Left hindlimb (tissue), 1 donor: ENCODE measurements around the gene PET100.

Source experiments
- DNase-seq: peaks from one replicate; pipeline ENCODE4 v3.0.0-alpha.2; 2018

Gene PET100, protein sequence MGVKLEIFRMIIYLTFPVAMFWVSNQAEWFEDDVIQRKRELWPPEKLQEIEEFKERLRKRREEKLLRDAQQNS

DNA sequence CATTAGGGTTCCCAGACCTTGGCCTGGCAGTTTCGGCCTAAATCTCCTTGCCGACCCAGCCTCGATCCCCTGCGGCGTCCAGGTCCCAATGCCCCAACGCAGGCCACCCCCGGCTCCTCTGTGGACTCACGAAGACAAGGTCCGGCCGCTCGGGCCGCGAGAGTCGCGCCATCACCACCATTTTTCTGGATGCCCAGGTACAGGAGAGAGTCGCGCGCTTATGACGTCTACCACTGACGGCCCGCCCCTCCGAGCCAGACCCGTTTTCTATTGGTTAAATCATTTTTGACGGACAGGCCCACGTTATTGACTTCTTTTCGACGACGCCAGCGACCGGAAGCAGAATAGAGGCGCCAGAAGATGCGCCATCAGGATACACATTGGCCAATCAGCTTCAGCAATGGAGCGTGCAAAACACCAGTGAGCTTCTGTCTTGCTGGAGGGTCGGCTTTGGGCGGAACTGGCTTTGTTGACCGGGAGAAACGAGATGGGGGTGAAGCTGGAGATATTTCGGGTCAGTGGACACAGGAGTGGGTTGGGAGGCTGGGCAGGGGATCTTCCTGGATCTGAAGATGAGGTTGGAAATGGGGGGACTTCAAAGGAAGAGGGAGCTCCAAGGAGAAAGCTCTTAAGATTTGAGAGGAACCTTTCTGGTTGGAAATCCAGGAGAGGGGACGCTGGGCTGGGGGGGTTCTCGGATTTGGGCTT is at the start of gene PET100, which contains the start of gene XAB2:
Gene PET100 (plus strand): TSS at position 447 of the 708 bp plus-strand sequence. CDS start 41 bp downstream, at position 488.
Gene XAB2 (minus strand): TSS at position 199 of the 708 bp plus-strand sequence. CDS start 18 bp downstream, at position 181.
- peak; percentile 98 for DNase-seq

DNA sequence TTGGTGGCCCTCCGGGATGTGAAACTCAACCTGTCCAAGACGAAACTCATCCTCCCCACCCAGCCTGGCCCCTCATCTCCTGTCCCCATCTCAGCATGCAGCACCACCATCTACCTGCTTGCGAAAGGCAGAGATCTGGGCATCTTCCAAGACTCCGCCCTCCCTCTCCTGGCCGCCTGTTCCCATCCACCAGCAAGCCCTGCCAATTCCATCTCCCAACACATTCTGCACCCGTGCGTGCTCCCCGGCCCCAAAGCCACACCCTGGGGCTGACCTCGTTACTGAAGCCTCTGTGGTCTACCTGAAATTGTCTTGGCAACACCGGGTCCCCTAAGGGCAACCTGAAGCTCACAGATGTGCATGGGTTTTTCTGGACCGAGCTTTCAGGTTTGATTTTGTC is 47.1 kb upstream of the PET100 start:
- no peak for DNase-seq

DNA sequence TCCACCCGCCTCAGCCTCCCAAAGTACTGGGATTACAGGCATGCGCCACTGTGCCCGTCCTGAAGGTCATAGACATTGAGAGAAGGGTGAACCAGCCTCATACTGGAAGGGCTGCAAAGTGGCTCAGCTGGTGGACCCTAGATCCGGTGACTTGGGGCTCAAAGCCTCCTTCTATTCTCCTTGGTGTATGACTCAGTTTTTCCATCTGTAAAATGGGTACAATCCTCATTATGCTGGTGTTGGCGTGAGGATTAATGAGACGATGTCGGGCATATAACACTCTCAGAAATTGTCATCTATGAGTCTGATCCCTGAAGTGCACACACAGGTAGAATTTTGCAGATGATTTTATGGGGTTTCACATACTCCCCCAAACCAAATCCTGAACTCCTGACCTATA is 39.8 kb upstream of the PET100 start:
- no peak for DNase-seq

DNA sequence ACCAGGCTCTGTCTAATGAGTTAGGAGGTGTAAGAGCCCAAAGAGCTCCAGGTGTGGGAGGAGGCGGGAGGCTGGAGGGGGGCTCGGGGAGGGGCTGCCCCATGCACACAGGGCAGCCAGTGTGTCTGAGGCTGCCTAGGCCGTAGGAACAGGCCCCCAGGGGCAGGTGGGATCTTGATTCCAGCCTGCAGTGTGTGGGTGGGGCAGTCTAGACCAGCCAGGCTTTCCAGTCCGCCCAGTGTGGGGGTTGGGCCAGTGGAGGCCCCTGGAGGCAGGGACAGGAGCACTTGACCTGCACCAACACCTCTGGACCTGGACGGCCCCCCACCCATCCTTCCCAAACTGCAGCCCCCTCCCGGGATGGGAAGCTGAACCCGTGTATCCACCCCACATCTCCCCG is 39.3 kb upstream of the PET100 start:
- no peak for DNase-seq

DNA sequence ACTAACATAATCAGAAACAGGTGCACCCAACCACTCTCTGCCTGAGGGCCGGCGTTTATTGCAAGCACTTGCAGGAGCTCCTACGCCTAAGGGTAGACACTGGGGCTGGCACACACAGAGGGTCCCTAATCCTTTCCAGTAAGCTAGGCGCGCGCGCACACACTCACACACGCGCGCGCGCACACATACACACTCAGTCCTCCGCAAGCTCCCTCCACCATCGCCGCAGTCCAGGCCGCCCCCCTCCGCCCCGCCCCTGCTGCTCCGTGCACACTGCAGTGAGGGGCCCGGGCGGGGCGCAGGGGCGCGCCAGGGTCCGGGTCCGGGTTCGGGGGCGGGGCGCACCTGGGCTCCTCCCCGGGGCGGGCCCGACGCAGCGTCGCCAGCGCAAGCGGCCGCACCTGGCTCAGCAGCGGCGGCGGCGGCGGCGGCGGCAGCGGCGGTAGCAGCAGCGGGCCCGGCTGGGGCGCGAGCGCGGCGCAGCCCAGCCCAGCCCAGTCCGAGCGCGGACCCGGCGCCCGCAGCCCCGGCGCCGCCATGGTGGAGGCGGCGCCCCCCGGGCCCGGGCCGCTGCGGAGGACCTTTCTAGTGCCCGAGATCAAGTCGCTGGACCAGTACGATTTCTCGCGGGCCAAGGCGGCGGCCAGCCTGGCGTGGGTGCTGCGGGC is 34.0 kb upstream of the PET100 start, which contains the start of gene CAMSAP3:
Gene CAMSAP3 (plus strand): TSS at position 398 of the 668 bp plus-strand sequence. CDS start 140 bp downstream, at position 538.
- DNase-seq, result no peak

DNA sequence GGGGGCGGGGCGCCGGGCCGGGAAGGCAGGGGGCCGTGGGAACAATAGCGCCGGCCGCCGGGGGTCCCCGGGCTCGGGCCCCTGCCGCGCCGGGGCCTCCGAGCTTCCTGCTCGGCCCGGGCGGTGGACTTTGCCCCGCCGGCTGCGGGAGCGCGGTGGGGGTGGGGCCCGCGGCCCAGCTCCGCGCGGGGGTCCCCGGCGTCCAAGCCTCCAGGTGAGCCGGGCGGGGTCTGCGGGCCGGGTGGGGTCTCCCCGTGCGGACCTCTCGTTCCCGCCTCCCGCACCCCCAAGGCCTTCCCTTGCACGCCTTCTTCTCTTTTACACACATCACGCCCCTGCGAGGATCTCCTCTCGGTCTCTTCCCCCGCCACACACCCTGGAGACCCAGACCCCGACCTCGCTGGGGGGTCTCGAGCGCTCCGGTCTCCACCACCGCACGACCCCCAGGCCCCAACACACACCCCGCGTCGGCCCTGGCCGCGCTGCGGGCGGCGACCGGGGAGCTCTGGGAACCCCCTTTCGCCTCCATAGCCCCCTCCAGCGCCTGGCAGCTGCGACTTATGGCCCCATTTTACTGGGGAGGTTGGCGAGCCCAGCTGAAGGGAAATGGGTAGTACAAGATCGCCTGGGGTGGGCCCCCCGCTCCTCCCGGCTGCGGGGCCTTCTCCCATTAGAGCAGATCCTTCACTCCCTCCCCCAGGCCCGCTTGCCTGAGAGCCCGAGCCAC is 33.2 kb upstream of the PET100 start:
- DNase-seq, result no peak

DNA sequence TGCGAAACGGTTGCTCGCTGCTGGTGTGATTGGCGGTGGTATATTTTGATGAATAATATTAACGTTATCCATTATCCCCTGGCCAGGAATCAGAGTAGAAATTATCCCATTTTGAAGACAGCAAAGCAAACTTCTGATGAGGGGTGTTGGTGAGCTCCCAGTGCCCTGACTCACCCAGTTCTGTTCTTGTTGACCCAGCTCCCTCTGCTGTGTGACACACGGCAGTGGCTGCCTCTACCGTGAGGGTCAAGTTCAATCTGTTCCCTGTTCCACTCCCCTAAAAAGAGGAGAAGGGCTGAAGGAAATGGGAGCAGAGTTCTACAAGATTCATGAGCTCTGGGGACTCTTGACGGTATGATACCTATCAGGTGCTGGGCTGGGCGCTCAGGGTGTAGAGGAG is 31.9 kb upstream of the PET100 start:
- no peak for DNase-seq

DNA sequence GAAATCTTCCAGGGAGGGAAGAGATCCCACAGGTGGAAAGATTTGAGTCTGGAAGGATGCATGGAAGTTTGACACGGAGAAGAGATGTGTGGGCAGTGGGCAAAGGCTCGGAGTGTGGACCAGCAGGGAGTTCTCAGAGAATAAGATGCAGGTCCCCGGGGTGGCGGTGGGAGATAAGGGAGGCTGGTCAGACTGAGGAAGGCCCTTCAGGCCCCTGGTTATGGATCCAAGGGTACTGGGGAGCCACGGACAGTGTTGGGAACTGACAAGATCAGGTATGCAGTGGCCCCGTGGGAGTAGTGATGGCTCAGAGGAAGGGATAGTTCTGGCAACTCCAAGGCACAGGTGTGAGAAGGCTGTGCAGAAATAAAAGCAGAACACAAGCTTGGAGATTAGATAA is 31.4 kb upstream of the PET100 start:
- no peak for DNase-seq

DNA sequence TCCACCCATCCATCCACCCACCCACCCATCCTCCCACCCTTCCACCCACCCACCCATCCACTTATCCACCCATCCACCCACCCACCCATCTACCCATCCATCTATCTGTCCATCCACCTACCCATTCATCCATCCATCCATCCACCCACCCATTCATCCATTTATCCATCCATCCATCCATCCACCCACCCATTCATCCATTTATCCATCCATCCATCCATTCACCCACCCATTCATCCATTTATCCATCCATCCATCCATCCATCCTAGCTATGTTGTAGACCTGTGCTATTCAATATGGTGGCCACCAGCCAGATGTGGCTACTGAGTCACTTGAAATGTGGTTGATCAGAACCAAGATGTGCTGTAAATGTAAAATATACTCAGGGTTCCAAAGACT is 28.9 kb upstream of the PET100 start:
- DNase-seq, result no peak

DNA sequence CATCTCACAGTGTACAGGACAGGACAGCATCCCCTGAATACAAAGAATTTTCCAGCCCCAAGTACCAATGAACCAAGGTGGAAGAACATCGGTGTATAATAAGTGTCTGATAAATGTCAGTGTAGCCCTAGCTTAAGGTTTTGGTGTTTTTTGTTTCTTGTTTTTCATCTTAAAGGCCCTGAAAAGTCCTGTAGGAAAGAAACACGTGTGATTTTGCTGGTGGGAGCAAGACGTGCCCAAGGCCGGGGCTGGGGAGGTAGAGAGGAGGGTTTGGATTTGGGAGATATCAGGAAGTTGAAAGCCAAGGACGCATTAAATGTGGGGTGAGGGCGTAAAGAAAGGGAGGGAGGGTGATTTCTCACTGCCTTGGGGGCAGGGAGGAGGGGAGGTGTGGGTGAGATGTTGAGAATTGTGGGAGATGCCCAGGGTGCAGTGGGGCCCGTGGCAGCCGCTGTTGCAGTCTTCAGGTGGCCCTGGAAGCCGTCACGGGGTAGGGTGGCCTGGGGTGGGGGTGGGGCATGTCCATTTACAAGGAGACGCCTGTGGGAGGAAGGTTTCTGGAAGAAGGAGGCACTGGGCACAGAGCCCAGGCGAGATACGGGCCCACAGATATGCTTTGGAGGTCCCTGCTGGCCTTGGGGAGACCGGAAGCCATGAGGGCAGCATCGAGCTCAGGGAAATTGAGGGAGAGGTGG is 27.2 kb upstream of the PET100 start:
- DNase-seq, result no peak

DNA sequence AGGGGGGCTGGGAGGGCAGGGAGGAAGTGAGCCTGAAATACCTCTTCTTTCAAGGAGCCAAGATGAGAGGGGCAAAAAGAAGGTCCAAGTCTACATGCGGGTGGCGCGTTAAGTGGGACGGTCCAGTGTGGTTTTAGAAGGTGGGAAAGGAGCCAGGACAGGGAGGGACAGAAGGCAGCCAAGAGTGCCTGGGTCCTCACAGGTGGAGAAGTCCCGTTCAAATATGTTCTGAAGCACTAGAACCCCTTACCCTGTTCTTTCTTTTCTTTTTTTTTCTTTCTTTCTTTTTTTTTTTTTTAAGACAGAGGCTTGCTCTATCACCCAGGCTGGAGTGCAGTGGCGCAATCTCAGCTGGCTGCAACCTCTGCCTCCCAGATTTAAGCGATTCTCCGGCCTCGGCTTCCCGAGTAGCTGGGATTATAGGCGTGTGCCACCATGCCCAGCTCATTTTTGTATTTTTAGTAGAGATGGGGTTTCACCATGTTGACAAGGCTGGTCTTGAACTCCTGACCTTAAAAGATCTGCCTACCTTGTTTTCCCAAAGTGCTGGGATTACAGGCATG is 26.6 kb upstream of the PET100 start:
- no peak for DNase-seq

DNA sequence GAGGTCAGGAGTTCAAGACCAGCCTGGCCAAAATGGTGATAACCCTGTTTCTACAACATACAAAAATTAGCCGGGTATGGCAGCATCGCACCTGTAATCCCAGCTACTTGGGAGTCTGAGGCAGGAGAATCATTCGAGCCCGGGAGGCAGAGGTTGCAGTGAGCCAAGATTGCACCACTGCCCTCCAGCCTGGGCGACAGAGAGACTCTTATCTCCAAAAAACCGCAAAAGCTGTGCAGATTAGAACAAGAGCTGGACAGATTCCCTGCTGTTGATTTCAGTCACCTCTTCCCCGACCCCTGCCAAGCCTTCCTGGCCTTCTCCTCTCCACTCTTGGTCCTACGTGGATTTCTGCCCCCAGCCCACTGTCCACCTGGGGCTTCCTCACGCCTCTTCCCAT is 25.7 kb upstream of the PET100 start:
- no peak for DNase-seq

DNA sequence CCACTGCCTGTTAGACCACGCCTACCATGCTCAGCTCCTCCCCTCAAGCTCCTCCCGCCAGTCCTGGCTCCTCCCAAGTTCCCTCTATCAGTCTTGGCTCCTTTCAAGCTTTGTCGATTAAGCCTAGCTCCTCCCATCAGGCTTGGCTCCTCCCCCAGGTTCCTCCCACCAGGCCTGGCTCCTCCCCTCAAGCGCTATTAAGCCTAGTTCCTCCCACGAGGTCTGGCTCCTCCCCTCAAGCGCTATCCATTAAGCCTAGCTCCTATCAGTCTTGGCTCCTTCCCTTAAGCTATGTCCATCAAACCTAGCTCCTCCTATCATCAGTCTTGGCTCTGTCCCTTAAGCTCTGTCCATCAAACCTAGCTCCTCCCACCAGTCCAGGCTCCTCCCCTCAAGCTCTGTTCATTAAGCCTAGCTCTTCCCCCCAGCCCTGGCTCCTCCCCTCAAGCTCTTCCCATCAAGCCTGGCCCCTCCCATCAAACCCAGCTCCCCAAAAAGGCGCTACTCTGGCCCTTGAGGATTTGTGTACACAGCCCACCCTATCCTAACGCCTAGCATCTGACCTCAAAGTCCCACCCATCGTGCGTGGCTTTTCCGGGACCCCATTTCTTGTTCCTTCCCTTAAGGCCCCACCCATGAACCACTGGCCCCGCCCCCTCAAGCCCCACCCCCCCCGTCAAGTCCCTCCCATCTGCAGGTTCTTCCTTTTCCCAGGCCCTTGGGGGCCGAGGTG is 23.9 kb upstream of the PET100 start:
- no peak for DNase-seq

DNA sequence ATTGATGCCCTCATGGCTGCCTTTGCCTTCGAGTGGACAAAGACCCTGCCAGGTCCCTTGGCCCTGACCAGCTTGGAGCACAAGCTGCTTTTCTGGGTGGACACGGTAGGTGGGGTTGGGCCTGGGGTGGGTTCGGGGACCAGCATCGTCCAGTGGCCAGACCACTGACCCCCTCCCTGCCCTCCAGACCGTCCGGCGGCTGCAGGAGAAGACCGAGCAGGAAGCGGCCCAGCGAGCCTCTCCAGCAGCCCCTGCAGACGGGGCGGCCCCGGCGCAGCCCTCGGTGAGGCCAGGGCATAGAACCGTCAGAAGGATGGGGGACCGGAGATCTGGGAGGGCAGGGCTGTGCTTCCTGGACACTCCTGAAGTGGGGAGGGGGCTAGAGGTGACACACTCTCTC is 23.3 kb upstream of the PET100 start:
- DNase-seq, result no peak

DNA sequence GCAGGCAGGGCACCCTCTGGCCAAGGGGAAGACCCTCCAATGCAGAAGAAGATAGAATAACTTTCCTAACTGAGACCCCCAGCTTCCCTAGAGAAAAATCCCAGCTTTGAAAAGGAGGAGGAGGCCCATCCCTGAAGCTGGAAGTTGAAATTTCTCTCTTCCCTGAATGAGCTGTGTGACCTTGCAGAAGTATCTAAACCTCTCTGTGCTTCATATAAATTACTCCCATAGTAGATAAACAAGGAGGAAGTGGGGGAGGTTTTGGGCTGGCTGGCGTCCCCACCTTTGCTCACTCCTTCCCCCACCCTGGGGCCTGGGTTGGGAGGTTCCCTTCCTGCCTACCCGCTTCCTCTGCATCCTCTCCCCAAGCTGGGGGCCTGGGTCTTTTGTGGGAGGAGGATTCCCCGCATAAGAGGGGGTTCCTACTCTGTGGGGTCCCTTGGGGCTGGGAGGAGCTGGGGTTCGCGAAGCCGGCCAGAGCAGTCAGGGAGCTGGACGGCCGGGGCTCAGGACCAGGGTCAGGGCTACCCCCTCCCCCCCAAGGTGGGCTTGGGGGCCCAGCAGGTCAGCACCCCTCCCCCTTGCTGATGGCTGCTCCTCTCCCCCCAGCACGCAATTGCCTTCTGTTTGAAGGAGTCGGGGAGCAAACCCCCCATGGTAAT is 22.2 kb upstream of the PET100 start:
- DNase-seq, result no peak

DNA sequence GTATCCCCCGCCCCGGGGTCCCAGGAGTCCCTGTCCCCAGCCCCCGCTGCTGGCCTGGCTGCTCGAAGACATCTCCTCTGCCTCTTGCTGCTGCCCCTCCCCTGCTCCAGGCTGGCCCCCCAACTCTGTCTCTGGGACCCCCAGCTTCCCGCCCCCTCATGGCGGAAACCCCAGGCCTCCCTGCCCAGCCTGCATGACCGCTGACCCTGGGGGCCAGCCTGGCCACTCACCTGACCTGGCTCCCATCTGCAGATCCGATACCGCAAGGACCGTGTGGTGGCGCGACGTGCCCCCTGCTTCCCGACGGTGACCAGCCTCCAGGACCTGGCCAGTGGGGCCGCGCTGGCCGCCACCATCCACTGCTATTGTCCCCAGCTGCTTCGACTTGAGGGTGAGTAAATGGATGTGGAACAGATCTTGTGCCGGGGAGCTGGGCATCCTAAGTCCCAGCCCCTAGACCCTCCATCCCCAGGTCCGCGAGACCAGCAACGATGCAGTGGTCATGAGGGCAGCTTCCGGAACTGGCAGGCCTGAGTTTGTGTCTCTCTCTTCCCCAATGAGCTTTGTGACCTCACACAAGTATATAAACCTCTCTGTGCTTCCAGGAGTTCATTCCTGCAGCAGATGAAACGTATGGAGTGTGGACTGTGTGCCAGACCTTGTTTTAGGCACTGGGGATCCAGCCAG is 21.6 kb upstream of the PET100 start:
- no peak for DNase-seq

DNA sequence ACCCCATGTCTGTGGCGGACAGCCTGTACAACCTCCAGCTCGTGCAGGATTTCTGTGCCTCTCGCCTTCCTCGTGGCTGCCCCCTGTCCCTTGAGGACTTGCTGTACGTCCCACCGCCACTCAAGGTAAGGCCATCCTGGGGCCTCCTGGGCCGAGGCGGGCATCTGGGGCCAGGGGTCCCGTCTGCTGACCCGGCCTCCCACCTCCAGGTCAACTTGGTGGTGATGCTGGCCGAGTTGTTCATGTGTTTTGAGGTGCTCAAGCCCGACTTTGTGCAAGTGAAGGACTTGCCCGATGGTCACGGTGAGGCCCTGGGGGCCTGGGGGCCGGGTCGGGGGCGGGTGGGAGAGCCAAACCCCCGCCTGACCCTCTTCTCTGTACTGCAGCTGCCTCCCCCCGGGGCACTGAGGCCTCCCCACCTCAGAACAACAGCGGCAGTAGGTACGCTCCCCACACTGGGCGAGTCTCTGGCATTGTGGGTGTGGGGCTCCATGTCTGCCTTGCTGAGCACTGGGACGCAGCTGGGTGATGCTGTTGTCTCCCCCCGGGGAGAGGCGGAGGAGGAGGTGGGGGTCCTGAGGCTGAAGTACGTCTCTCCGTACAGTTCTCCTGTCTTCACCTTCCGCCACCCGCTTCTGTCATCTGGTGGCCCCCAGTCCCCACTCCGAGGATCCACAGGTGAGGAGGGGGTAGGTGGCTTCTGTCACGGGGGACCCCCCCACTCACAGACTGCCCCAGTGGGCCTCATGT is 18.9 kb upstream of the PET100 start:
- DNase-seq, result no peak

DNA sequence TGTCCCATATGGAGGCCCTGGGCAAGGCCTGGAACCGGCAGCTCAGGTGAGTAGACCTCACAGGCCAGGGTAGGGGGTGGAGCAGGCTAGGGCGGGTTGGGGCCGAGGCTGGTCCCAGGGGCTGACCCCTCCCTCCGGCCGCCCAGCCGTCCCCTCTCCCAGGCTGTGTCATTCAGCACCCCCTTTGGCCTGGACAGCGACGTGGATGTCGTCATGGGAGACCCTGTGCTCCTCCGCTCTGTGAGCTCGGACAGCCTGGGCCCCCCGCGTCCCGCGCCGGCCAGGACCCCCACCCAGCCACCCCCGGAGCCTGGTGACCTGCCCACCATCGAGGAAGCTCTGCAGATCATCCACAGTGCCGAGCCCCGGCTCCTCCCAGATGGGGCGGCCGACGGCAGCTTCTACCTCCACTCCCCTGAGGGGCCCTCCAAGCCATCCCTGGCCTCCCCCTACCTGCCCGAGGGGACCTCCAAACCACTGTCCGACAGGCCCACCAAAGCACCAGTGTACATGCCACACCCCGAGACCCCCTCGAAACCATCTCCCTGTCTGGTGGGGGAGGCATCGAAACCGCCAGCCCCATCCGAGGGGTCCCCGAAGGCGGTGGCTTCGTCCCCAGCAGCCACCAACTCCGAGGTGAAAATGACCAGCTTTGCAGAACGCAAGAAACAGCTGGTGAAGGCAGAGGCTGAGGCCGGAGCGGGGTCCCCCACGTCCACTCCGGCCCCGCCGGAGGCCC is 17.9 kb upstream of the PET100 start:
- DNase-seq, result no peak
